Stimulated activated CD8-positive, alpha-beta memory T cell treated with anti-CD3 and anti-CD28 coated beads, Interleukin-2, amount 100 ng/mL, for 1 hour (primary cell): ENCODE results near the gene FBXO31.
"Not testable (repeated sequence)": the region's sequence is repeated elsewhere in the genome, so short reads cannot be mapped to it uniquely, and the experiment has no call there.

Source experiments
- DNase-seq, 2 donors: peaks; one replicate each; pipeline ENCODE4 v3.0.0-alpha.2; 2020; ENCODE audit warnings: low read depth in 2 of 2

The FBXO31 gene

DNA sequence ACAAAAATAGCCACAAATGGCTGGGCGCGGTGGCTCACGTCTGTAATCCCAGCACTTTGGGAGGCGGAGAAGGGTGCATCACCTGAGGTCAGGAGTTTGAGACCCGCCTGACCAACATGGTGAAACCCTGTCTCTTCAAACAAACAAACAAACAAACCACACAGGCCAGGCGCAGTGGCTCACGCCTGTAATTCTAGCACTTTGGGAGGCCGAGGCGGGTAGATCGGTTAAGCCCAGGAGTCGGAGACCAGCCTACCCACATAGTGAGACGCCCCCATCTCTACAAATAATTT, 1.2 kb upstream of the FBXO31 start:
- not testable (repeated sequence) for DNase-seq

DNA sequence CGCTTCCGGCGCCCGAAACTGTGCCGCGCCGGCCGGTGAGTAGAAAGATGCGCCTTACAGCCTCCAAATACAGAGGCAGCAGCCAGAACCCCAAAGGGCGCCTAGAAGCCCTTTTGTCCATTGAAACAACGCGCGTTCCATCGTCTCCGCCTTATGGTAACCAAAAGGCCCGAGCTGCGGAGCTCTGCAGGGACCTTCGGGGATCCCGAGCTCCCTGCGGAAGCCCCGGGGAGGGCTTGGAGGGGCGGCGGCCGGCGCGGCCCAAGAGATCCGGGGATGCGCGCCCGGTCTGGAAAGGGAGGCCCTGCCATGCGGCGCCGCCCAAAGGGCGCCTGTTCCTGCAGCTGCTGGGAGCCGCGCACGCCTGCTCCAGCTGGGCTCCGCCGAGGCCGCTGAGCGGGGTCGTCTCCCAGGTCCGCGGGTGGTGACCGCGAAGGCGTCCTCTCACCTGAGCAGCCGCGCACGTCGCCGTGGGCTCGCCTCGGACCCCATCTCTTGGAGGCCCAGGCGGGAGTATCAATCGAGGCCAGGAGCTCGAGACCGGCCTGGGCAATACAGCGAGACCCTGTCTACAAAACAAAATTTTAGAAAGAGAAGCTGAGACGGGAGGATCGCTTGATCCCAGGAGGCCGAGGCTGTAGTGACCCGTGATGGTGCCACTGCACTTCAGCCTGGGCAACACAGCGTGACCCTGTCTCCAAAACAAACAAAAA, 742 bp upstream of the FBXO31 start:
- no peak for DNase-seq

DNA sequence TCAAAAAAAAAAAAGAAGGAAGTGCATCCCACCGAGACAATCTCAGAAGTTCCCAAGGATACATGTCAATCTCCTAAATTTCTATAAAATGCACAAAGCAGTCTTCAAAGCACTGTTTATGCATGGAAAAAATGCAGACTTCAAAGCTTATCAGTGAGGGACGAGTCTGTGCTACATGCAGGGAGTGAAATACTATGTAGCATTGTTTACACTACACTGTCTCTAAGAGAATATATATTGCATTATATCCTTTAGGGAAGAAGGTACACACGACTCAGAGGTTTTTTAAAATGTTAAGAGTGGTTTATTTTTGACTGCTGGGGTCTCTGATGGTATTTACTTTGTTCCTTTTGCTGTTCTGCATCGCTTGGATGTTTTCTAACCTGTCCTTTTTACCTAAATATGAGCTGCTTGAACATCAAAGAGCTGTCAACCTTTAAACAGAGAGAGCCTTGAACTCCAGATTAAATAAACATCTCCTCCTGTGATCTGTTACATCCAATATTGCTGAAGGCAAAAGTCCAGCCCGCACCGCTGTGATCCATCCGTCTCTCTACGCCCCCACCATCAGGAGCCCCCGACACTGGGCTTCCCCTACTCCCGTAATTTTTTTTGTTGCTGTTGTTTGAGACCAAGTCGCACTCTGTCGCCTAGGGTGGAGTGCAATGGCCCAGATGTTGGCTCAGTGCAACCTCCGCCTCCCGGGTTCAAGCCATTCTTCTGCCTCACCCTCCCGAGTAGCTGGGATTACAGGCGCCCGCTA, 1.4 kb downstream of the FBXO31 start:
- no peak for DNase-seq

- no peak for DNase-seq
Measured at GRCh38 chr16:87380881-87381280, 2.7 kb downstream of the FBXO31 start.

DNA sequence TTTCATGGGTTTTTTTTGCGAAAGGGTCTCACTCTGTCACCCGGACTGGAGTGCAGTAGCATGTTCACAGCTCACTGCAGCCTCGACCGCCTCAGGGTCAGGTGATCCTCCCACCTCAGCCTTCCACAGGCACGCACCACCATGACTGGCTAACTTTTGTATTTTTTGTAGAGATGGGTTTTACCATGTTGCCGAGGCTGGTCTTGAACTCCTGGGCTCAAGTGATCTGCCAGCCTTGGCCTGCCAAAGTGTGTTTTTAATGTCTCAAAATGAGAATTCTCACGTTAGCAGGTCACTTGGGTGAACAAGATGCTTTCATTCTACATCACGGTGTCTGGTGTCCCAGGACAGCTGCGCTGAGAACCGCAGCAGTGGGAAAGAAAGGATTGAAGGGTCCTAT, 3.2 kb downstream of the FBXO31 start:
- no peak for DNase-seq

- not testable (repeated sequence) for DNase-seq
Measured at GRCh38 chr16:87379312-87379752, 4.2 kb downstream of the FBXO31 start.

DNA sequence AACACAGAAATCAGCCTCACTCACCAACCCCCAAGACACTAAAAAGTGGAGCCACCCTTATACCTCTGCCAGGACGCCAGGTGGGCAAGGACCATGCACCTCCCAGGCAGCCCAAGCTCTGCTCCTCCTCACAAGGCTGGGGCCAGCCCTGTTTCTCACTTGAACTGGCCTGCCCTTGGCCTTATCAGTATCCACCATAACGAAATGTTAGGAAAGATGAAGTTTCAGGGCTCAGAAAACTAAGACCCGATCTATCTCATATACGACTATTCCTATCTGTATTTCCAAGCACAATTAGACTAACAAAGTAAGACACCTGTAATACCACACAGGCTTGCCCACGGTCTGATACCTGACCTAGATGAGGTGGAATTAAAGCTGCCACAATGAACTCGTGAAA, 6.9 kb downstream of the FBXO31 start:
- DNase-seq: no peak

DNA sequence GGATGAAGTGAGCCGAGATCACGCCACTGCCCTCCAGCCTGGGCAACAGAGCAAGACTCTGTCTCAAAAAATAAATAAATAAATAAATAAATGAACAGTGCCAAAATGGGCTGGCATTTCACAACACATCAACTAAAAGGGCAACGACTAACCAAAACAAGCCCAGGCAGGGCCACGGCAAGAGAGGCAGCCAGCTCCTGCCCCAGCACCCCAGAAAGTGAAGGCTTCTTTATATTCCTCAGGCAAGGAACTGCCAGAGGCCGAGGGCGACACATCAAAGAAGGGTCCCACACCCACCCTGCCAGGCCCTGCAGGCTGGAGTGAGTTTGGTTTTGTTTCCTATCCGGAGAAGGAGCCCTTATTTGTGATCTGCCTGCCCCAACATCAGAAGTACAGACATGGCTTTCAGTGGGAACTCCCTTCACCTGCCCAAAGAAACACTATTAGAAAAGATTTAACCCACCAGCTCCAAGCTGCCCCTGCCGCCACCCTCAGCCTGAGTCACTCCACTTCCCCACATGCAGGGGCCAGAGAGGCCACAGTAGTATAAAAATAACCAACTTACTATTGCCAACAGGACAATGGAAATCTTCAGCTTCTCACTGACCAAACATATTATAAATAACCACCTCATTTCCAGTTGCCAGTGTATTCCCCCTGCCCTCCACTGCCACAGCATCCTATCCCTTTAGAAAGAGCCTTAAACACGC, 8.0 kb downstream of the FBXO31 start:
- no peak for DNase-seq

DNA sequence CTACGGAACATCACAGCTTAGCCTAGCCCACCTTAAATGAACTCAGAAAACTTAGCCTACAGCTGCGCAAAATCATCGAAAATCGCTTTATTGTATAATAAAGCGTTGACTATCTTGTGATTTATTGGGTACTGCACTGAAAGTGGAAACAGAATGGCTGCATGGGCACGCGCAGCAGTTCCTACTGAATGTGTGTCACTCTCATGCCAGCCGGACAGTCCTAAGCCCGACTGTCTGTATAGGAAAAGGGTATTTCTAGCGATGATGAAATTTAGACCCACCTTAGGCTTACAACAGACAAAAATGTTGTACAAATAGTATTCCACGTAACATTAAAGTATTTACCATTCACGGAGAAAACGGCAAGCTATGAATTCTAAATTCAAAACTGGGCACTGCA, 9.3 kb downstream of the FBXO31 start:
- DNase-seq: no peak

GRCh38 chr16:87372305-87372704, 11.3 kb downstream of the FBXO31 start:
- no peak for DNase-seq

DNA sequence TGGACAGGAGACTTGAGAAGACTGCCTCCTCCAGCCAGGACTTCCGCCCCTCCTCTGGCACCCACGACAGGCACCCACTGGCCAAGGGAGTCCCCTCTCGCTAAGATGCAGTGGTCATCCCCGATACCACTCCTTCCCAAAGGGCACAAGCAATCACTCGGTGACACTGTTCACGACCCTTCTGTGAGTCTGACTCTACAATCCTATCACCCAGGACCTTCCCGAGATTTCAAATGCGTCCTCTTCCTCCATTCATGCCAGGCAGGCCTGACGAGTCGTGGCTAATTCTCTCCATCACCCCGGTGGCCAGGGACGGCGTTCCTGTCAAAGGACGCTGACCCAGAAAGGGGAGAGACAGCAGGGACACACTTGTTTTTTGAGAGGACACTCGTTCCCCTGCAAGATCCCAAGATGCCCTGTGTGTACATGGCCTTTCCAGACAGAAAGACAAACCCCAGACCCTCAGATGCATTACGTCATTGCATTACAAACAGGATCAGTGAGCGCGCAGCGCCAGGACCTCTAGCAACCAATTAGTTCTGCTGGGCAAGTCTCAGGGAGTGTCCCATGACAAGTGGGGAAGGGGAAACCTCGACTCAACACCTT, 12.2 kb downstream of the FBXO31 start:
- no peak for DNase-seq

DNA sequence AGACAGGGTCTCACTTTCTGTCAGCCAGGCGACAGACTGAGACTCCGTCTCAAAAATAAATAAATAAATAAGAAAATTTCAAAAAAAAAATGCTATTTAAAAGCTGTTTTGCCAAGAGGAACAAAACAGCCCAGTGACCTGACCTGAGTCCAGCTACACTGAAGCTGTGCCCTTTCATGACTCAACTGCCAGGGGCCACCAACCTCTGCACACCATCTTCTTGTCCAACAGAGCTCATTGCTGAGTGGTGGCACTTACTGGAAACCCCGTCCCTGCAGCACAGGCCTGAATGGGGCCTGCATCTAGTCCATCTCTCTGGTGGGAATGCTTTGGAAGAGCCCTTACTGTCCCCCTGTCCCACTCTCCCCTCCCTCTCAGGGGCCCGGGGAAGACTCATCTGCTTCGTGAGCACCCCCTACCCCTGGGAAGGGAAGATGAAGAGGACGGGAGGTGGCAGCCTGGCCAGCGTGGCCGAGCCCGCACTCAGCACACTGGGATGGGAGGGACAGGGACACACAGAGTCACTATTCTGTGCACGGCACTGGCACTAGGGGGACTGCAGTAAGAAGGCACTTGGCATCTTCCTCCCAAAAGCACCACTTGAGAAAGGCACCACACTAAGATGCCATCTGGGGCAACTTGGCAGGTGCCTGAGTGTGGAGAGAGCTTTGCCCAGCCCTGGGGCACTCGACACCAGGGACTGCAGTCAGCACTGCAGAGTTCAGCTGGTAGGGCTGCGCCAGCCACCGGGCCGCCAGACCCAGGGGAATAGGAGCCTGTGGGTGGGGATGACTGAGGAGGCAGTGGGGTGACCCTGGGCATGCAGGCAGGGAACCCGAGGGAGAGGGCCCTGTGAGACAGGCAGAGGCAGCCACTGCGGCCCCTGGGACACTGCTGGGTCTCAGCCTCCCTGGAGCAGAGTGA, 13.5 kb downstream of the FBXO31 start:
- DNase-seq: no peak

- no peak for DNase-seq
Measured at GRCh38 chr16:87369117-87369765, 14.3 kb downstream of the FBXO31 start.

GRCh38 chr16:87368029-87368770, 15.4 kb downstream of the FBXO31 start:
- DNase-seq: no peak

DNA sequence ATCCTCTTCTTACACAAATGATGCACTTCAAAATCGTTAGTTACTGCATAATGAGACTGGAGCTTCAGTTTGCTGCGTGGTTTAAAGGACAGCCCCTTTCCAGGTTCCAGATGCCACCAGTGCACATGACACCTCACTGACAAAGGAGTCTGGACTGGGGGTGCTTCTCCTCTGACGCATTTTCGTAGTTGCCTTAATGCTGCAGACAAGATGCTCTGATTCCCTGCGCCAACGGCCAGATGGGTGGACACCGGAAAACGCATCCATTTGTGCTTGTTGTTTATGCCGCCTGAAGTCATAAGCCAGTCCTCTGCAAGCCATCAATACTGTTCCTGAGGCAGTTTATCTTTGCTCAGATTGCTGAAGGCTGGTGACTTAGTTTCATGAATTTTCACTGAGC, 16.0 kb downstream of the FBXO31 start:
- no peak for DNase-seq

DNA sequence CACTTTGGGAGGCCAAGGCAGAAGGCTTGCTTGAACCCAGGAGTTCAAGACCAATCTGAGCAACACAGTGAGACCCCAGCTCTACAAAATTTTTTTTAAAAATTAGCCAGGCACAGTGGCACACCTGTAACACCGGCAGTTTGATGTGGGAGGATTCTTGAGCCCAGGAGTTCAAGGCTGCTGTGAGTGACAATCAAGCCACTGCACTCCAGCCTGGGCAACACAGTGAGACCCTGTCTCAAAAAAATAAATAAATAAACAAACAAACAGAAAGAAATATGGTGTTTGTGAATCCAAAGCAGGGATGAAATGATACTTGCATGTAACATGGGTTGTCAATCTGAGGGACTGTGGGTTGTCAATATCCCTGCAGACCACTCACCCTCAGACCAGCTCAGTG, 16.6 kb downstream of the FBXO31 start:
- DNase-seq: no peak

GRCh38 chr16:87366288-87366687, 17.3 kb downstream of the FBXO31 start:
- DNase-seq: no peak

DNA sequence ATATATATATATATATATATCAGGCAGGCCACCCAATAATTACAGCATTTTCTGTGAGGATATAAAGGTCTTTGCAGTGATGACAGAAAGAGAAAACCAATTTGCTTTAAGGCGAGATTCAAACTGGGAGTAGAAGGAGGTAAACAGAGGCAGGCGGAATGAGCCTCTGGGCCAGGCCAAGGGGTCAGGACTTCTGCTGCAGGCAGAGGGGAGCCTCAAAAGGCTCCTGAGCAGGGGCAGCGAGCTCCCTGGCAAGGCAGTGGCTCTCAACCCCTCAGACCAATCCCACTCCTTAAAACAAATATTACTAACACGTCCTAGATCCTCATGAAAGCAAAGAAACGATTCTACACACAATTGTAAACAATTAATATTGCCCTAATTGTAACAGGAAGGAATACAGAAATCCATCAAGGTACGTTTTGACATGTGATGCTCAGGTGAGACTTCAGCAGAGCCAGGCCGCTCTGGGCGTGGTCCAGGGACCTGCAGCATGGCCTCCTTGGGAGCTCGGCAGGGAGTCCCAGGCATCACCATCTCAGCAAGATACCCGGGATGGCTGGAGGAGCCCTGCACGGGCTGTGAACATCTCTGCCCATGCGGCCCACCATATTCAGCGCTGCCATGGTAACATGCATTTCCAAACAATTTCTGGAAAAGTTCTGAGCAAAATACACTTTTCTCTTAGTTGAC, 18.4 kb downstream of the FBXO31 start:
- no peak for DNase-seq

GRCh38 chr16:87363771-87364455, 19.7 kb downstream of the FBXO31 start:
- DNase-seq: no peak
